Measurements from ENCODE around the gene LRRC56. TPM values are rescaled to one million over a fixed set of nuclear protein-coding genes. Genes with fewer than 3 reads are reported as not detected.

Gene LRRC56
- total RNA-seq, 4 donors from 2014 or later: 1.7 to 2.4 (median 2.1) TPM

- no peaks in the 10 kb centered on the region for H3K36me3 ChIP-seq
- peak overlapping the region; percentile 86 for H3K4me3 ChIP-seq
- 73% methylated on average over 16 of the region's 18 CpGs for WGBS
- no peaks in the 10 kb centered on the region for H3K9me3 ChIP-seq
- DNase-seq (ENCODE audit: low spot score in 2 of 2): no peak
- H3K27ac ChIP-seq: peak overlapping the region; percentile 89
- TF ChIP-seq EP300 (IDR thresholded peaks at IDR 0.05) (no peak), POLR2AphosphoS5 (IDR thresholded peaks at IDR 0.05) (no peak), POLR2A (IDR thresholded peaks at IDR 0.05) (no peak), CTCF (IDR thresholded peaks at IDR 0.05) (no peak)
- H3K4me1 ChIP-seq: peaks cover 59% of the 10 kb centered on the region
- peaks cover 25% of the 10 kb centered on the region for H3K27me3 ChIP-seq
Observed at GRCh38 chr11:559712-560304, 22.5 kb downstream of the LRRC56 start.

GRCh38 chr11:560305-561147, 23.2 kb downstream of the LRRC56 start, which contains the start of the genes LMNTD2 and RASSF7:
Gene LMNTD2, minus strand, starts transcription at chr11:560738. Its CDS starts 22 bp downstream, at chr11:560716.
Gene RASSF7, plus strand, starts transcription at chr11:560970. Its CDS starts 799 bp downstream, at chr11:561769.
- Histone ChIP-seq H3K36me3 (no peaks in the 10 kb centered on the region), H3K9me3 (no peaks in the 10 kb centered on the region), H3K4me3 (peak within 1 kb of the TSS; percentile 86), H3K27me3 (peaks cover 19% of the 10 kb centered on the region), H3K27ac (peak within 1 kb of the TSS; percentile 89), H3K4me1 (peaks cover 53% of the 10 kb centered on the region)
- DNase-seq (ENCODE audit: low spot score in 2 of 2): peak; percentile 92 to 95
- 0% methylated on average over 25 of the region's 95 CpGs for WGBS
- TF ChIP-seq CTCF (IDR thresholded peaks at IDR 0.05) (no peak), POLR2A (IDR thresholded peaks at IDR 0.05) (peak in 1 of 2 donors; percentile 8), POLR2AphosphoS5 (IDR thresholded peaks at IDR 0.05) (peak in 1 of 3 donors; percentile 60)

- no peaks in the 10 kb centered on the region for H3K36me3 ChIP-seq
- TF ChIP-seq POLR2A (IDR thresholded peaks at IDR 0.05) (no peak), CTCF (IDR thresholded peaks at IDR 0.05) (no peak), EP300 (IDR thresholded peaks at IDR 0.05) (no peak), POLR2AphosphoS5 (IDR thresholded peaks at IDR 0.05) (no peak)
- peak overlapping the region; percentile 89 for H3K27ac ChIP-seq
- peaks cover 53% of the 10 kb centered on the region for H3K4me1 ChIP-seq
- H3K27me3 ChIP-seq: peaks cover 11% of the 10 kb centered on the region
- WGBS: 17% methylated on average over 31 of the region's 67 CpGs
- DNase-seq (ENCODE audit: low spot score in 2 of 2): no peak
- H3K9me3 ChIP-seq: no peaks in the 10 kb centered on the region
- H3K4me3 ChIP-seq: peak overlapping the region; percentile 86
Observed at GRCh38 chr11:561148-562003, 24.0 kb downstream of the LRRC56 start.

- DNase-seq (ENCODE audit: low spot score in 2 of 2): no peak
- Histone ChIP-seq H3K4me1 (peaks cover 58% of the 10 kb centered on the region), H3K36me3 (no peaks in the 10 kb centered on the region), H3K27me3 (peaks cover 3% of the 10 kb centered on the region), H3K4me3 (peak overlapping the region; percentile 86), H3K27ac (peak overlapping the region; percentile 89), H3K9me3 (no peaks in the 10 kb centered on the region)
- TF ChIP-seq POLR2A (IDR thresholded peaks at IDR 0.05) (no peak), EP300 (IDR thresholded peaks at IDR 0.05) (no peak), POLR2AphosphoS5 (IDR thresholded peaks at IDR 0.05) (no peak), CTCF (IDR thresholded peaks at IDR 0.05) (no peak)
- WGBS: no CpG with 5 or more reads among the region's 29 CpGs
Observed at GRCh38 chr11:562046-562645, 24.8 kb downstream of the LRRC56 start.

Measured in suprapubic skin (tissue), 4 donors.